ENCODE measurements around the gene MAGT1.

MAGT1 gene

GRCh38 chrX:77820091-77820727, 75.0 kb downstream of the MAGT1 start:
- no peak for DNase-seq (ENCODE audit: low spot score)
- TF ChIP-seq CTCF (IDR thresholded peaks at IDR 0.05; ENCODE audit: extremely low read depth, missing control alignments), result no peak

GRCh38 chrX:77814210-77814609, 81.0 kb downstream of the MAGT1 start:
- TF ChIP-seq CTCF (IDR thresholded peaks at IDR 0.05; ENCODE audit: extremely low read depth, missing control alignments), result no peak
- peak; percentile 11 for DNase-seq (ENCODE audit: low spot score)

- TF ChIP-seq CTCF (IDR thresholded peaks at IDR 0.05; ENCODE audit: extremely low read depth, missing control alignments), result no peak
- DNase-seq (ENCODE audit: low spot score), result no peak
Observed at GRCh38 chrX:77802201-77802600, 93.0 kb downstream of the MAGT1 start.

DNA sequence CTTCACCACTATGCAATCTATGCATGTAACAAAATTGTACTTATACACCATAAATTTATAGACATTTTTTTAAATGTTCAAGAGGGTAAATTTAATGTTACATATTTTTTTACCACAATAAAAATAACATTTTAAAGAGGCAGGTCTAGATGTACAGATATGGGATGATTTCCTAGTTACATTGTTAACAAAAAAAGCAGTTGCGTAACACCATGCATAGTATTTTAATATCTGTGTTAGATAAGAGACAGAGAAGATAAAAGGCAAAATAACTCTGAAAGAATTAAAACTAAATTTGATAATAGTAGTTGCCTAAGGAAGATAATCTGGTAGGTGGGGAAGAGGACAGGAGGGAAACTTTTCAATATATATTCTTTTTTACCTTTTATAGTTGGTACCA, 100.1 kb downstream of the MAGT1 start:
- TF ChIP-seq CTCF (IDR thresholded peaks at IDR 0.05; ENCODE audit: extremely low read depth, missing control alignments), result no peak
- DNase-seq (ENCODE audit: low spot score), result no peak

DNA sequence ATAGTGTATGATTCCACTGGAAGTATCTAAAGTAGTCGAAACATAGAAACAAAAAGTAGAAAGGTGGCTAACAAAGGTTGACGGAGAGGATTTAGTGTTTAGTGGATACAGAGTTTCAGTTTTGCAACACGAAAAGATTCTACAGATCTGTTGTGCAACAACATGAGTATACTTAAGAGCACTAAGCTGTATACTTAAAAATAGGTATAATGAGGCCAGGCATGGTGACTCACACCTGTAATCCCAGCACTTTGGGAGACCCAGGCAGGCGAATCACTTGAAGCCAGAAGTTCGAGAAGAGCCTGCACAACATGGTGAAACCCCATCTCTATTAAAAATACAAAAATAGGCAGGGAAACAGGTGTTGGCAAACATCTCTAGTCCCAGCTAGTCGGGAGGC, 101.3 kb downstream of the MAGT1 start:
- TF ChIP-seq CTCF (IDR thresholded peaks at IDR 0.05; ENCODE audit: extremely low read depth, missing control alignments), result no peak
- DNase-seq (ENCODE audit: low spot score), result no peak

DNA sequence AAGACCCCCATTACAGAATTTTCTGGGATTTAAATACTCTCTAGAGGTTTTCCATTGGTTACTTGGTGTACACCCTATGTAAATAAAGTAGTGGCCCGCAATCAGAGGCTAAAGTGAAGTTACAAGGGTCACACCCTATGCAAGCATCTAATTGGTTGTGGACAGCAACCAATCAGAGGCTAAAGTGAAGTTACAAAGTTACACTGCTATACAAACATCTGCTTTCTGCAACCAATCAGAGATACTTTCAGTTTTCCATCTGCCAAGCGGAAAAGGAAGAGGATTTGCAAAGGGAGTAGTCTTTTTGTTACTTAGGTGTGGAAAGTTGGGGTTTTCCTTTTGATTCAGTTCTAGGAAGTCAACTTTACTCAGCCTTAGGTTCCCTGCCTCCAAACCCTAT, 107.2 kb downstream of the MAGT1 start:
- no peak for DNase-seq (ENCODE audit: low spot score)
- no peak for TF ChIP-seq CTCF (IDR thresholded peaks at IDR 0.05; ENCODE audit: extremely low read depth, missing control alignments)

DNA sequence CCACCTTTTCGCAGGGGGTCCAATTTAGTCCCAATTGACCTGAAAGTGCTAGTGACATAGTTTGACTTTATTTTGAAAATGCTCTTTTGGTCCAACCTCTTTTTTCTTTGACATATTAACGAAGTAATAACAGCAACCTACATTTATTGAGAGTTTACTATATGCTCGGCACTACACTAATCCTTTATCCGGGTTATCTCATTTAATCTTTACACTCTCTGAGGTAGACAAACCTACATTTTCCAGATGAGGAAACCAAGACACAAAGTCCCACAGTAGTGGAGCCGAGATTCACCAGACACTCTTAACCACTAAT, 108.9 kb downstream of the MAGT1 start:
- no peak for TF ChIP-seq CTCF (IDR thresholded peaks at IDR 0.05; ENCODE audit: extremely low read depth, missing control alignments)
- no peak for DNase-seq (ENCODE audit: low spot score)

All from GM20000 (cell line).